HG02981 (cell line): Measurements from ENCODE around the gene ATRN.
"Not testable (repeated sequence)": the region's sequence is repeated elsewhere in the genome, so short reads cannot be mapped to it uniquely, and the experiment has no call there.

ENCODE experiments used
- ATAC-seq: cut with Tn5 transposase; IDR thresholded peaks from one replicate; pipeline ENCODE4 v1.9.1; 2021; ENCODE audit warnings: mild to moderate bottlenecking, moderate library complexity; ENCODE audit not compliant: unreplicated experiment

The ATRN gene

DNA sequence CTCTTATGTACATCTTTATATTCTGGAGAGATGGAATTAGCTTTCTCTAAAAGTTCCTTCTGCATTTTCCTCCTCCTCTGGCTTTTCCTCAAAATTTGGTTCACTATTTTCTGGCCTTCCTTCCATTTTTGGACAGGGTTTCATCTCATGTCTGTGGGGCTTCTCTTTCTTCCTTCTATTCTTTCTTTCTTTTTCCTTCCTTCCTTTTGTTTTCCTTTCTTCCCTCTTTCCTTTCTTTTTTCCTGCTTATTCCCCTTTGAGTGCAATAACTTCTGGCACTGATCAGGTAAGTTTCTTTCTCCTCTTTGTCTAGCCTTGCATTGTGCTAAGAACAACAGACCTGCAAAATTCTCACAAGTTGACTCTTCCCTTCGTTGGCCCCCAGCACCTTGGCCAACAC is 5.5 kb upstream of the ATRN start:
- no peak for ATAC-seq

DNA sequence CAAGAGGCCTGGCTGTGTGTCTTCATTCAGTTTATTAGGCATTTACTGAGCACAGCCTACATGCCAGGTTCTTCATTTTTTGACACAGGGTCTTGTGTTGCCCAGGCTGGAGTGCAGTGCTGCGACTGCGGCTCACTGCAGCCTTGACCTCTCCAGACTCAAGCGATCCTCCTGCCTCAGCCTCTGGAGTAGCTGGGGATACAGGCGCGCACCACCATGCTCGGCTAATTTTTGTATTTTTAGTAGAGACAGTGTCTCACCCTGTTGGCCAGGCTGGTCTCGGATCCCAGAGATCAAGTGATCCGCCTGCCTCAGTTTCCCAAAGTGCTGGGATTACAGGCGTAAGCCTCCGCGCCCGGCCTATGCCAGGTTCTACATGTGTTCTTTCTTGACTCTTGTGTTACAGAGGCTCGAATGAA is 601 bp upstream of the ATRN start:
- no peak for ATAC-seq

DNA sequence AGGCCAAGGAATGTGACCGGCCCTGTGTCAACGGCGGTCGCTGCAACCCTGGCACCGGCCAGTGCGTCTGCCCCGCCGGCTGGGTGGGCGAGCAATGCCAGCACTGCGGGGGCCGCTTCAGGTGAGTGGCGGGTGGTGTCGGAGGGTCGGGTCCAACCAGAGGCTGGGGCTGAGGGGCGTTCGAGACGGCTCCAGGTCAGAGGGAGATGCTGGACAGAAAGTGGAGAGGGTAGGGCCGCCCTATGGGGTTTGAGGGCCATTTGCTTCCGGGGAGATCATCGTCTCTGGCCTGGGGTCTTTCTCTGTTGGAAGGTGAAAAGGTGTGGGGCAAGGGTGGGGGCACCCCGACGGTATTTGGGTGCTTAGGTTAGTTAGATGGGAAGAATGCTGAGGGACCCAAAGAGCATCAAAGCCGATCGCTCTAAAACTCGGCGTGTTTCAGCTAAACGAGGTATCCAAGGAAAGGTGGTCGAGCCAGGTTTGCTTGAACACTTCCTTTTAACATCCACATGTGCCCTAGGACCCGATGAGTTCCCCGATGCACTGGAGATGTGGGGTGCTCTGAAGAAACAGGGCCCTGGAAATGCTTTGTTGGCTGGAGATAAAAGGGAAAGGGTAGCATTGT is 691 bp downstream of the ATRN start:
- no peak for ATAC-seq

DNA sequence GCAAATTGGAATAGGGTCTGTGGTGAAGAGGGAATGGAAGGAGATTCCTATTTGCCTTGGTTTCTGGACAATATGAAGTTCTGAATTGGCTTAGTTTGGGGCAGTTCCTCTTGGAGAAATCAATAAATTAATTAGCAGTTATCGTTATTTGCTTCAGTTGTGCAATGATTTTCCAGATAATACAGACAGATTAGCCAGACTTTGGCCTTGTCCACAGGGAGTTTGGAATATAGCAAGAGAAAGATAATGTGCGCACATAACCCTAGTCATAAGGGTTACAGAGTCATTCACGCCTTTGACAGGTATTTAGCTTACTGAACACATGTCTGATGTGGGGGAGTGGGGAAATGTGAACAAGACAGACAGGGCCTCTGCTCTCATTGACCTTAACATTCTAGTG is 1.3 kb downstream of the ATRN start:
- ATAC-seq: no peak

DNA sequence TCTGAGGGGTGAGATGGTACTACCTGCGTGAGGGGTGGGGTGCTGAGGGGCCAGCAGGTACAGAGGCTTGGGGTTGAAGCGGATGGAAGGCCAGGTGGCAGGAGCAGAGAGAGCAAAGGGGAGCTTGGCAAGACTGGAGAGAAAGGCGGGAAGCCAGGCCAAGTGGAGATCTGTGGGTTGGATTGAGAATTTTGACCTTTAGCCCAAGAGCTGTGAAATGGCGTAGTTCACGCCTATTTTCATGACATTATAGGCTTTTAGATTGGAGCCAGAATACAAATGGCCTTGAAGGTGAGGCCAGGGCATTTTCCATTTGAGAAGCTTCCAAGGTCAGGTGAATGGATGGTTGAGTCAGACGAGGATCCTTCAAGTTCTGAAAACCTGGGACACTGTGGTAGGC is 2.5 kb downstream of the ATRN start:
- ATAC-seq: no peak

DNA sequence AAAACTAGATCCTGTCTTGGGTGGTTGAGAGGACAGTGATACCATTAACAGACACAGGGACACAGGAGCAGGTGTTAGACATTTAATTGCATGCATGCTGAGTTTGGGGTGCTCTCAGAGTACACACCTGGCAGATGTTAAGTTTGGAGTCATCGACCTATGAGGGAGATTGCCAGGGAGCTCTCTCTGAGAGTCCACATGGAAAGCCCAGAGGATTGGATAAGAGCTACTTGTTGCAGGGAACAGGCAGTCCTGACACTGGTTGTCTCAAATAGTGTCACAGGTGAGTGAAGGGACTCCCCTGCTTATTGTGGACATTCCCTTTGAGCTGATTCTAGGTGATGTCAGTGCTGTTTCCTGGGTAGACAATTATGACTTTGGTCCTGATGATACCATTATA is 3.1 kb downstream of the ATRN start:
- no peak for ATAC-seq

DNA sequence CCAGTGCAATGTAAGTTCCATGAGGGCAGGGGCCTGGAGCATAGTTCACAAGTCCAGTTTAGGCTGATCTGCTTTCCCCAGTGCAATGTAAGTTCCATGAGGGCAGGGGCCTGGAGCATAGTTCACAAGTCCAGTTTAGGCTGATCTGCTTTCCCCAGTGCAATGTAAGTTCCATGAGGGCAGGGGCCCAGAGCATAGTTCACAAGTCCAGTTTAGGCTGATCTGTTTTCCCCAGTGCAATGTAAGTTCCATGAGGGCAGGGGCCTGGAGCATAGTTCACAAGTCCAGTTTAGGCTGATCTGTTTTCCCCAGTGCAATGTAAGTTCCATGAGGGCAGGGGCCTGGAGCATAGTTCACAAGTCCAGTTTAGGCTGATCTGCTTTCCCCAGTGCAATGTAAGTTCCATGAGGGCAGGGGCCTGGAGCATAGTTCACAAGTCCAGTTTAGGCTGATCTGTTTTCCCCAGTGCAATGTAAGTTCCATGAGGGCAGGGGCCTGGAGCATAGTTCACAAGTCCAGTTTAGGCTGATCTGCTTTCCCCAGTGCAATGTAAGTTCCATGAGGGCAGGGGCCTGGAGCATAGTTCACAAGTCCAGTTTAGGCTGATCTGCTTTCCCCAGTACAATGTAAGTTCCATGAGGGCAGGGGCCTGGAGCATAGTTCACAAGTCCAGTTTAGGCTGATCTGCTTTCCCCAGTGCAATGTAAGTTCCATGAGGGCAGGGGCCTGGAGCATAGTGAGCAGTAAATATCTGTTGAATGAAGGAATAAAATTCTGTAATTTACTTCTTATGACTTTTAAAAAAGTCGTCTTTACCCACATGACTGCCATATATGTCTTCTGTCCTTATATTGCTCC is 6.4 kb downstream of the ATRN start:
- ATAC-seq: not testable (repeated sequence)

DNA sequence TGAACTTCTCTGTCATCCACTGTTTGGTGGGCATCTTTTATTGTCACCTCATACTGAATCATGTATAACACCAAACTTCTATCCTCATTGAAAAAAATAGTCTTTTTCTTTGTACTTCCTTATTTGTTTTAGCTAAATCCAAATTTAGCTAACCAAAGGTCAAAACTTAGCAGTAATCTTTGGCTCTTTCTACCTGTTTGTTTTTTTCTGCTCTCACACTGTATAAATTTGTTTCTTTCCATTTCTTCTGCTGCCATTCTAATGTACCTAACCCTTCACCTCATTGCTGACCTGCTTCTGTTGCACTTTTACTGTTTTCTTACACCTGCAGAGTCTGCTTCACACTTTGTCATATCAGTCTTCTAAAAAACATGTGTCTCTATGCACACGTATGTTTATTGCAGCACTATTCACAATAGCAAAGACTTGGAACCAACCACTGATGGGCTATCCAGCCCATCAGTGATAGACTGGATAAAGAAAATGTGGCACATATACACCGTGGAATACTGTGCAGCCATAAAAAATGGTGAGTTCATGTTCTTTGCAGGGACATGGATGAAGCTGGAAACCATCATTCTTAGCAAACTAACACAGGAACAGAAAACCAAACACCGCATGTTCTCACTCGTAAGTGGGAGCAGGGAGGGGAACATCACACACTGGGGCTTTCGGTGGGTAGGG is 7.2 kb downstream of the ATRN start:
- no peak for ATAC-seq

DNA sequence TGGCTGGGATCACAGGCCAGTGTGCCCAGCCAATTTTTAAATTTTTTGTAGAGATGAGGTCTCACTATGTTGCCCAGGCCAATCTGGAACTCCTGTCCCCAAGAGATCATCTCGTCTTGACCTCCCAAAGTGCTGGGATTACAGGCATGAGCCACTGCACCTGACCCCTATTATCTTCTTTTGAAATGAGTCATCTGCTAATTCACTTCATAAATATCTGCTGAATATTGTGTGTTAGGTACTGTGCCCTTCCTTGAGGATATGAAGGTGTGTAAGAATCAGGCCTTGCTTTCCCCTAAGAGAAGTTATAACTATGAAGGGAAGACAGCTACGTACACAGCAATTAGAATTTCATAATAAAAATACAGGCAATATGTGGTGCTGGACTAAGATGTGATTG is 8.2 kb downstream of the ATRN start:
- ATAC-seq: no peak

DNA sequence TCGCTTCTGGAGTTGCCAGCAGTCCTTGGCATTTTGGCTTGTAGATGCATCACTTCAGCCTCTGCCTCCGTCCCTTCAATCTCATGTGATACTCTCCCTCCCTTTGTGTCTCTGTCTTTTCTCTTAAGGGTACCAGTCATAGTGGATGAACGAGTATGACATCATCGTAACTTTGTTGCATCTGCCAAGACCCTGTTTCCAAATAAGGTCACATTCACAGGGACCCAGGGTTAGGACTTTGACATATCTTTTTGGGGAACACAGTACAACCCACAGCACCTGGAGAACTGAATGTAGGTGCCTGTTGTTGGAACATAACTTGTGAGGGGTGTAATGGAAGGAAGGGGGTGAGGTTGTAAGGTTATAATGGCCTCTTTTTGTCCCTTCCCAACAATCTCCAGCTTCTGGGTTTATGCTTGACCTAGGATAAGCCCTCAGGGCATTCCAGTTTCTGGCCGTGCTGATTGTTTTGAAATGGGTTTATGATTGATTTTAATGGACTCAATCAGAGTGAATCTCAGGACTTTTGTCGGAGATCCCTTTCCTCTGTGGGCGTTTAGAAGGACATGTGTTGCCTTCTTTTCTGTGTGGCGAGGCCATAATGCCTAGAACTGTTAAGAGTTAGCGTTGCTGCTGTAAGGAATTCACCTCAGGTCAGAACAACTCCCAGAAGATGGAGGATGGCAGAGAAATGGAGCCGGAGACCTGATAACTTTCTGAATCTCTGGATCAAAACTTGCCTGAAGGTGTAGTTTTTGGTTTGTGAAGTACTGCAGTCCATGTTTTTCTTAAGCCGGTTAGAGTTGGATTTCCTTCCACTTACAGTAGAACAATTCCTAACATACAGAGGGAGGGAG is 9.2 kb downstream of the ATRN start:
- ATAC-seq: no peak

DNA sequence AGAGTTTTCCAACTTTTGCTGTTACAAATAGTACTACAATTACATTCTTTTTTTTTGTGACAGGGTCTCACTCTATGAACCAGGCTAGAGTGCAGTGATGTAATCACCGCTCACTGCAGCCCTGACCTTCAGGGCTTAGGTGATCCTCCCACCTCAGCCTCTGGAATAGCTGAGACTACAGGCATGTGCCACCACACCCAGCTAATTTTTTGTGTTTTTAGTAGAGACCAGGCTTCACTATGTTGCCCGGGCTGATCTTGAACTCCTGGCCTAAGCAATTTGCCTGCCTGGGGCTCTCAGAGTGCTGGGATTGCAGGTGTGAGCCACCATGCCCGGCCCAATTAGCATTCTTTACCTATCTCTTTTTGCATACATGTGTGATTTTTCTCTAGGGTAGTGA is 12.5 kb downstream of the ATRN start:
- ATAC-seq: no peak

DNA sequence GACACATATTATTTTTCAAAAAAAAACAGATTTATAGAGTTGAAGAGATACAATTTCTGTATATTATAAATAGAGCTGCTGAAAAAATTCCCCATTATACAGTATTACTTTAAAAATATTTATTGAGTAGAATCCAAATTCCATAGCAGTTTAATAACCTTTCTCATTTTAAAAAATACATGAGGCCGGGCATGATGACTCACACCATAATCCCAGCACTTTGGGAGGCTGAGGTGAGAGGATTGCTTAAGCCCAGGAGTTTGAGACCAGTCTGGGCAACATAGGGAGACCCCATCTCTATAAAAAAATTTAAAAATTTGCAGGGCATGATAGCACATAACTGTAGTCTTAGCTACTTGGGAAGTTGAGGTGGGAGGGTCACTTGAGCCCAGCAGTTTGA is 13.0 kb downstream of the ATRN start:
- no peak for ATAC-seq

DNA sequence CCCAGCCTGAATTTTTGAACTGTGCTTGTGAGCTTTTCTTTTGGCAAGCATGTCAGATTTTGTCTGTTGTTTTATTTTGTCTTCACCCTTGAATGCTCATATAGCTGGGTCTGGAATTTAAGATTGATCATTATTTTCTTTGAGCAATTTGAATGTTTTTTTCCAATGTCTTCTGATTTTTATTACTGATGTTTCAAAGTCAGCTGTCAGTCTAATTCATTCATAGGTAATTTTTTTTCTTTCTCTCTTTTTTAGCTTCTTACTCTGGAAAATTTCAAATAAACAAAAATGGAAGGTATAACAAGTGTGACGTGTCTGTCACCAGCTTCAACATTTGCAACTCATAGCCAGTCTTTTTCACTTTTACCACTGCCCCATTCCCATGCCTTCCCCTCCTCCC is 15.1 kb downstream of the ATRN start:
- ATAC-seq: no peak

DNA sequence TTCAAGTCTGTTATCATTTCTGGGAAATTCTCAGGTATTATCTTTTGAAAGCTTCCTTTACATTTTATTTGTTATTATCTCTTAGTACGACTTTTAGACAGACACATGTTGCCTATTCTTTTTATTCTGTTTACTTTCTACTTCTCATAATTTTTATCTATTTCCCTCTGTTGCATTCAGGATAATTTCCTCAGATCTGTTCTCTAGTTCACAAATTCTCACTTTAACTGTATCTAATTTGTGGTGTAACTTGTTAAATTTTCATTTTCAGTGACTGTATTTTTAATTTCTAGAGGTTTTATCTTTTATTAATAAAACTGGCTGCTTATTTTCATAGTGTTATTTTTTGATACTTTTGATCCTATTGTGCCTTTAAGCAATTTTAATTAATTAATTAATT is 16.0 kb downstream of the ATRN start:
- ATAC-seq: no peak

DNA sequence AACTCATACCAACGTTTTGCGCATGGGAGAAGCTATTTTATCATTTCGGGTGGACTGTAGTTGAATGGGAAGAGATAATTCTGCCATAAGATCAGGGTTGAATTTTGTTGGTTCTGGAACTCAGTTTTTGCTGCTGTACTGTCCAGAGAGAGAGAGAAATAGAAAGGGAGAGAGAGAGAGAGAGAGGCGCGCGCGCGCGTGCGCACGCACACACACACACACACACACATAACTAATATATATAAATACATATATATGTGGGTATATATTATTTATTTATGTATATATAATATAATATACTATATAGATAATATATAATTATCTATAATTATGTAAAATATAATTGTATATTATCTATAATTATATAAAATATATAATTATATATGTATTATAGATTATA is 21.9 kb downstream of the ATRN start:
- no peak for ATAC-seq

DNA sequence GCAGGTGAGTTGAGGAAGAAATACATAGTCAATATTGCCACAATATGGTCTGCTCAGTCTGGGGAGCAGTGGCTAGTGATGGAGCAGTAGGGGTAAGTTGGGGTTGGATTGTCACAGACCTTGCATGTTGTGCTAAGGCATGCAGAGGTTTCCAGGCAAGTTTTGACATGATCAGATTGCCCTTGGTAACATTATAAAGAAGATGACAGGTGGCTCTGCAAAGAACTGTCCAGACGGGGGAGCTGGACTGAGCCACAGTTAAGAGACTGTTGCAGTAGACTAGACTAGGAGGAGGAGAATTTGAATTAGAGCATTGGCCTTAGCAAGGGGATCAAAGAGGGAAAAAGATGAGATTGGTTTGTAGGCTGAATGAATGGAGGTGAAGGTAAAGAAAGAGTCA is 23.4 kb downstream of the ATRN start:
- no peak for ATAC-seq

DNA sequence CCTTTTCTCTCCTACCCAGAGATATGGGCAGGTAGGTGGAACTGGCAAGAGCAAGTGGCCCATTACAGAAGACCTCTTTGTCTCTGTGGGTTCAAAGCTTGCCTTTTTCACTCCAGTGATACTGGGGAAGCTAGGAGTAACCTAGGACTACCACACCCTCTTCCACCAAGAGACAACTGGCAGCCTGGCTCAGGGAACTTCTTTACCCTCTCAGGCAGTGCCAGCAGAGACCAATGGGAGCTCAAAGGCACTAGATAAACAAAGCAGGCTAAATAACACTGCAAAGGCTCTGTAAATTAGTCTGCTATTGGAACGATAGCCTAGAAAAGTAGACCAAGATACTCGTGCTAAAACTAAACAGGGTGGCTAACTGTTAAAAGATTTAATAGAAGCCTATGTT is 32.1 kb downstream of the ATRN start:
- ATAC-seq: no peak

DNA sequence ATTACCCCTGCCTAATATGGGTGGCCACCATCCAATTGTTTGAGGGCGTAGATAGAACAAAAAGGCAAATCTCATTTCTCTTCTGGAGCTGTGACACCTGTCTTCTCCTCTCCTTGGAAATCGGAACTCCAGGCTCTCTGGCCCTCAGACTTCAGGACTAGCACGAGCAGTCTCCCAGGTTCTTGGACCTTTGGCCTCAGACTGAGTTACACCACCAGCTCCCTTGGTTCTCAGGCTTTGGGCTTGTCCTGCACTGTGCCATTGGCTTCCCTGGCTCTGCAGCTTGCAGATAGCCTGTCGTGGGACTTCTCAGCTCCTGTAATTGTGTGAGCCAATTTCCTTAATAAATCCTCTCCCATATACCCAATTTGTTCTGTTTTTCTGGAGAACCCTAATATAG is 34.3 kb downstream of the ATRN start:
- no peak for ATAC-seq

DNA sequence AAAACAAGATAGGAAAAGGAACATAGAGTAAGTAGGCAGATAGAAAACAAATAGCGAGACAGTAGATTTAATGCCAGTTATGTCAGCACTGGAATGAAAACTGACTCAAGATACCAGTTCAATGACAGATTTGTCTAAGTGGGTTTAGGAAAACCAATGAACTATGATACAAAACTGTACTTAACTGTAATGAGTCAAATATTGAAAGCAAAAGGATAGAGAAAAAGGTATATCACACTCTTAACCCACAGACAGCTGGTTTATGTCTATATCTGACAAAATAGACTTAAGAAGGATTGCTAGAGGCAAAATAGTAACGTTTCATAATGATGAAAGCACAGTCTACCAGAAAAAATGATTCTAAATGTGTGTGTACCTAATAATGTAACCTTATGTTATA is 38.2 kb downstream of the ATRN start:
- no peak for ATAC-seq

DNA sequence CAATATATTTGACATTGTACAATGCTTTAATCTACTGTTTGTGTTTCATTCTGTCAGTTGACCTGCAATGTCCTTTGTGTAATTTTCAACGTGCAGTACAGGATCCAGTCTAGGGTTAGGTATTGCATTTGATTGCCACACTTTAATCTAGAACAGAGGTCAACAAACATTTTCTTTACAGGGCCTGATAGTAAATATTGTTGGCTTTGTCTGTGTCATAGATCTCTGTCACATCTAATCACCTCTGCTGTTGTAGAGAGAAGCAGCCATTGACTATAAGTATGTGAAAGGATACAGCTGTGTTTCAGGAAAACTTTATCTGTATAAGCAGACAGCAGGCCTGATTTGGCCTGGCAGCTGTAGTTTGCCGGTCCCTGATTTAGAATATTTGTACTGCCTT is 39.3 kb downstream of the ATRN start:
- no peak for ATAC-seq

DNA sequence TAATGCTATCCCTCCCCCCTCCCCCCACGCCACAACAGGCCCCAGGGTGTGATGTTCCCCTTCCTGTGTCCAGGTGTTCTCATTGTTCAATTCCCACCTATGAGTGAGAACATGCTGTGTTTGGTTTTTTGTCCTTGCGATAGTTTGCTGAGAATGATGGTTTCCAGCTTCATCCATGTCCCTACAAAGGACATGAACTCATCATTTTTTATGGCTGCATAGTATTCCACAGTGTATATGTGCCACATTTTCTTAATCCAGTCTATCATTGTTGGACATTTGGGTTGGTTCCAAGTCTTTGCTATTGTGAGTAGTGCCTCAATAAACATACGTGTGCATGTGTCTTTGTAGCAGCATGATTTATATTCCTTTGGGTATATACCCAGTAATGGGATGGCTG is 41.4 kb downstream of the ATRN start:
- ATAC-seq: not testable (repeated sequence)
